H1 (cell line): ENCODE results near the gene ZNF581. TPM values are rescaled to one million over a fixed set of nuclear protein-coding genes. Genes with fewer than 3 reads are reported as not detected.

Source experiments
- CTCF ChIA-PET: fragments of 300-600 bp; sonication (Branson Sonifier 250); formaldehyde crosslinking; loops from one replicate; lab custom pipeline; 2021; ENCODE audit not compliant: partially characterized antibody; lab: Charles Lee
- POLR2A ChIA-PET: fragments of 300-600 bp; sonication (Branson Sonifier 250); formaldehyde crosslinking; loops from one replicate; lab custom pipeline; 2021; ENCODE audit warnings: inconsistent platforms; ENCODE audit not compliant: partially characterized antibody; lab: Charles Lee
- DNase-seq, 2 experiments: peaks; one replicate each; pipeline versions ENCODE4 v3.0.0 to v3.0.0-alpha.2; 2010 to 2022; ENCODE audit warnings: low spot score in 2 of 2, low read depth in 1 of 2, mixed read lengths in 1 of 2
- FAIRE-seq: peaks from 2 replicates; lab custom pipeline; 2011; peaks lifted over from hg19 to GRCh38; lab: Jason Lieb, UNC
- H2AFZ ChIP-seq: 2 replicates; pipeline ENCODE4 v1.8.1; 2012; ENCODE audit warnings: low read length, inconsistent platforms
- H2AK5ac ChIP-seq: 2 replicates; pipeline ENCODE4 v1.6.1; 2013; ENCODE audit warnings: low read depth, low read length
- H2BK120ac ChIP-seq: replicated peaks from 2 replicates; pipeline ENCODE3; 2013; ENCODE audit warnings: low read depth, low read length, inconsistent platforms
- H2BK12ac ChIP-seq: 2 replicates; pipeline ENCODE4 v1.6.1; 2013; ENCODE audit warnings: low read depth, low read length
- H2BK15ac ChIP-seq: 2 replicates; pipeline ENCODE4 v1.6.1; 2013; ENCODE audit warnings: low read length
- H2BK20ac ChIP-seq: 2 replicates; pipeline ENCODE4 v1.6.1; 2013; ENCODE audit warnings: low read length
- H2BK5ac ChIP-seq: 2 replicates; pipeline ENCODE4 v1.6.1; 2013; ENCODE audit warnings: low read depth, low read length
- H3K14ac ChIP-seq: 2 replicates; pipeline ENCODE4 v1.6.1; 2013; ENCODE audit warnings: inconsistent platforms; ENCODE audit not compliant: insufficient read length
- H3K18ac ChIP-seq: 2 replicates; pipeline ENCODE4 v1.6.1; 2013; ENCODE audit warnings: low read length; ENCODE audit errors: extremely low read depth
- H3K23ac ChIP-seq: 2 replicates; pipeline ENCODE4 v1.6.1; 2013; ENCODE audit warnings: inconsistent platforms; ENCODE audit not compliant: insufficient read length
- H3K23me2 ChIP-seq: 2 replicates; pipeline ENCODE4 v1.6.1; 2013; ENCODE audit warnings: low read depth, low read length
- H3K27ac ChIP-seq: 2 replicates; pipeline ENCODE4 v1.6.1; 2011; ENCODE audit warnings: low read depth, low read length, inconsistent platforms
- H3K27me3 ChIP-seq, 4 experiments: replicated peaks in 1 of 4; 1 replicate in 1 of 4; 2 replicates in 3 of 4; pipeline versions ENCODE4 v1.6.1 to v1.8.1; 2011 to 2013; ENCODE audit warnings: low read length in 3 of 4, mild to moderate bottlenecking in 3 of 4, inconsistent platforms in 2 of 4, mixed read lengths in 2 of 4, moderate library complexity in 1 of 4; ENCODE audit not compliant: control insufficient read depth in 3 of 4, insufficient read depth in 3 of 4; ENCODE audit errors: extremely low read depth in 1 of 4
- H3K36me3 ChIP-seq, 4 experiments: 2 replicates each; pipeline versions ENCODE4 v1.6.1 to v1.8.1; 2011 to 2013; ENCODE audit warnings: mild to moderate bottlenecking in 4 of 4, low read length in 3 of 4, moderate library complexity in 2 of 4, control low read depth in 1 of 4, inconsistent platforms in 1 of 4; ENCODE audit not compliant: insufficient read depth in 4 of 4, control insufficient read depth in 2 of 4
- H3K4ac ChIP-seq: replicated peaks from 2 replicates; pipeline ENCODE3; 2013; ENCODE audit warnings: low read length, low read depth, mixed read lengths, inconsistent platforms; ENCODE audit not compliant: insufficient read length
- H3K4me1 ChIP-seq, 4 experiments: replicated peaks in 1 of 4; 1 replicate in 1 of 4; 2 replicates in 3 of 4; pipeline versions ENCODE4 v1.6.1 to v1.8.1; 2011 to 2013; ENCODE audit warnings: low read length in 3 of 4, inconsistent platforms in 2 of 4, mixed read lengths in 1 of 4; ENCODE audit not compliant: insufficient read depth in 4 of 4, control insufficient read depth in 3 of 4
- H3K4me2 ChIP-seq, 2 experiments: 2 replicates each; pipeline versions ENCODE4 v1.6.1 to v1.8.1; 2011 to 2013; ENCODE audit warnings: low read depth in 2 of 2, low read length in 2 of 2, control low read depth in 1 of 2, inconsistent platforms in 1 of 2, mild to moderate bottlenecking in 1 of 2; ENCODE audit not compliant: insufficient read depth in 1 of 2
- H3K4me3 ChIP-seq, 4 experiments: fragments of 200-600, 300-600 bp in 1 of 4; sonication (generic), shearing (Covaris generic), sonication (Bioruptor Twin) in 1 of 4; 2 replicates each; pipeline versions ENCODE4 v1.5.1 to v1.8.1; 2011 to 2016; ENCODE audit warnings: low read length in 4 of 4, low read depth in 3 of 4, control low read depth in 2 of 4, inconsistent platforms in 2 of 4, mild to moderate bottlenecking in 2 of 4, mixed read lengths in 1 of 4, moderate library complexity in 1 of 4; ENCODE audit not compliant: insufficient read depth in 2 of 4; ENCODE audit errors: extremely low read depth in 1 of 4
- H3K56ac ChIP-seq: replicated peaks from 2 replicates; pipeline ENCODE3; 2013; ENCODE audit warnings: low read depth, mild to moderate bottlenecking, mixed read lengths, low read length, inconsistent platforms; ENCODE audit not compliant: insufficient read length
- H3K79me1 ChIP-seq: 2 replicates; pipeline ENCODE4 v1.6.1; 2013; ENCODE audit warnings: low read depth, low read length, control low read depth
- H3K79me2 ChIP-seq, 2 experiments: 2 replicates each; pipeline versions ENCODE4 v1.6.1 to v1.8.1; 2012 to 2013; ENCODE audit warnings: low read length in 2 of 2, mild to moderate bottlenecking in 2 of 2, inconsistent platforms in 1 of 2; ENCODE audit not compliant: insufficient read depth in 2 of 2, control insufficient read depth in 1 of 2
- H3K9ac ChIP-seq, 4 experiments: replicated peaks in 1 of 4; 1 replicate in 1 of 4; 2 replicates in 3 of 4; pipeline versions ENCODE4 v1.6.1 to v1.8.1; 2011 to 2013; ENCODE audit warnings: low read depth in 3 of 4, low read length in 3 of 4, control low read depth in 2 of 4, mild to moderate bottlenecking in 2 of 4, moderate library complexity in 2 of 4, inconsistent platforms in 1 of 4; ENCODE audit errors: extremely low read depth in 1 of 4
- H3K9me3 ChIP-seq, 2 experiments: 2 replicates each; pipeline versions ENCODE4 v1.6.1 to v1.8.1; 2012 to 2013; ENCODE audit warnings: mild to moderate bottlenecking in 2 of 2, moderate library complexity in 2 of 2, control low read depth in 1 of 2, inconsistent platforms in 1 of 2, low read depth in 1 of 2, low read length in 1 of 2, mixed read lengths in 1 of 2; ENCODE audit not compliant: insufficient read depth in 2 of 2
- H4K20me1 ChIP-seq, 2 experiments: replicated peaks in 1 of 2; 2 replicates each; pipeline versions ENCODE3 to v1.8.1; 2011 to 2013; ENCODE audit warnings: inconsistent platforms in 2 of 2, low read length in 2 of 2, mild to moderate bottlenecking in 1 of 2; ENCODE audit not compliant: insufficient read depth in 2 of 2, control insufficient read depth in 1 of 2
- H4K5ac ChIP-seq: 2 replicates; pipeline ENCODE4 v1.6.1; 2013; ENCODE audit warnings: low read length, low read depth, mixed read lengths, inconsistent platforms; ENCODE audit not compliant: insufficient read length
- H4K8ac ChIP-seq: 2 replicates; pipeline ENCODE4 v1.8.0; 2013; ENCODE audit warnings: mild to moderate bottlenecking, moderate library complexity, low read length, inconsistent platforms; ENCODE audit not compliant: insufficient read depth; ENCODE audit errors: extremely low read depth
- H4K91ac ChIP-seq: replicated peaks from 2 replicates; pipeline ENCODE3; 2013; ENCODE audit warnings: low read length, mixed read lengths, inconsistent platforms; ENCODE audit not compliant: insufficient read length
- BRCA1 ChIP-seq: IDR thresholded peaks from 2 replicates; pipeline ENCODE4 v1.6.1; 2012; ENCODE audit warnings: low read depth, low read length, improper control_type of control experiment
- GTF2F1 ChIP-seq: IDR thresholded peaks from 2 replicates; pipeline ENCODE4 v1.6.1; 2012; ENCODE audit warnings: low read depth, low read length, improper control_type of control experiment, borderline replicate concordance
- RBBP5 ChIP-seq: IDR thresholded peaks from 2 replicates; pipeline ENCODE4 v1.7.1; 2012; ENCODE audit warnings: low read depth, mild to moderate bottlenecking, inconsistent platforms, low read length, moderate library complexity, borderline replicate concordance
- RFX5 ChIP-seq: IDR thresholded peaks from 2 replicates; pipeline ENCODE4 v1.6.1; 2011; ENCODE audit warnings: low read depth, low read length, improper control_type of control experiment, borderline replicate concordance
- RXRA ChIP-seq: IDR thresholded peaks from 2 replicates; pipeline ENCODE4 v1.6.1; 2011; ENCODE audit warnings: low read depth, mild to moderate bottlenecking, low read length, moderate library complexity; ENCODE audit not compliant: insufficient read depth
- WGBS, 2 experiments: shearing (Covaris generic) in 1 of 2; methylation state at CpG; one replicate each; pipeline versions ENCODE4 v1.1.6 to v1.1.7; 2013 to 2015; ENCODE audit warnings: low lambda C conversion rate in 2 of 2, mixed read lengths in 2 of 2, inconsistent platforms in 1 of 2, low coverage in 1 of 2, missing lambda C conversion rate in 1 of 2; ENCODE audit not compliant: insufficient replicate concordance in 2 of 2, insufficient coverage in 1 of 2, insufficient read length in 1 of 2; ENCODE audit errors: extremely low coverage in 1 of 2, missing lambda C conversion rate in 1 of 2; 5-methylcytosine and 5-hydroxymethylcytosine counted together
- polyA plus RNA-seq, 7 experiments: library from polyadenylated mRNA; depleted of rRNA in 3 of 7; stranded (reverse) in 5 of 7; unstranded in 2 of 7; fragments of >200 nt in 5 of 7; fragments of 200-250 nt in 2 of 7; gene quantifications; 1 replicate in 5 of 7; 2 replicates in 1 of 7; 4 replicates in 1 of 7; pipeline versions ENCODE4 v1.2.1 to v1.2.3, GENCODE V29; 2011 to 2013; ENCODE audit warnings: missing spikeins in 2 of 7, mixed read lengths in 2 of 7
- total RNA-seq: library from RNA; stranded (reverse); fragmentation: NEBNext Ultra II Directional; extraction: Animal tissue kit (Norgen Biotek cat#: 25700); gene quantifications from 2 replicates; pipeline ENCODE4 v1.2.1, GENCODE V29; 2021

Gene ZNF581
- total and polyA plus RNA-seq, 2 of the 8 experiments (the other 6 are each of a cell fraction or from before 2014, with no cell fraction given): 73.0 to 76.1 TPM

- H4K20me1 ChIP-seq: peaks cover 20 to 36% of the 10 kb centered on the region in 2 experiments
- no peak overlapping the region for H2BK120ac ChIP-seq
- H3K4me1 ChIP-seq: peaks cover 0 to 11% (median 6%) of the 10 kb centered on the region in 4 experiments; a peak in 5 of 7 replicates
- H3K4me3 ChIP-seq: peak overlapping the region in 2 of 4 experiments; percentile 83 to 91; a peak in 2 of 8 replicates
- peak overlapping the region; percentile 59; the same call in 1 of the 2 replicates for H4K8ac ChIP-seq
- H2BK5ac ChIP-seq: 0 out of 2 replicates have a peak overlapping the region, but pooled peaks have one; percentile 78
- no peak overlapping the region for H3K18ac ChIP-seq
- no peak for TF ChIP-seq RFX5
- no peak for TF ChIP-seq RXRA
- TF ChIP-seq BRCA1: no peak
- TF ChIP-seq GTF2F1: no peak
- TF ChIP-seq RBBP5: no peak
- DNase-seq: no peak
- H4K5ac ChIP-seq: no peak overlapping the region
- no peak overlapping the region for H3K56ac ChIP-seq
- H3K4ac ChIP-seq: no peak overlapping the region
- H2BK20ac ChIP-seq: no peak overlapping the region
- H4K91ac ChIP-seq: no peak overlapping the region
- no peak overlapping the region for H2BK15ac ChIP-seq
- H2AFZ ChIP-seq: no peak overlapping the region
- H3K27me3 ChIP-seq: no peaks in the 10 kb centered on the region
- H3K9me3 ChIP-seq: no peaks in the 10 kb centered on the region
- FAIRE-seq: no peak
- WGBS, 2 experiments: 86% methylated on average over 1 of the region's 15 CpGs; no CpG with 5 or more reads in 1 of the 2 experiments
- 0 out of 2 replicates have a peak overlapping the region, but pooled peaks have one; percentile 65 for H2AK5ac ChIP-seq
- ChIA-PET CTCF (no interaction called here), POLR2A (interaction anchor here (0.9 to 2.5 kb wide), 8 partner anchors 9 to 34 kb away, joined by 3 to 18 read pairs (median 4); partner anchors contain the start of genes U2AF2 and ZNF580)
- H3K23ac ChIP-seq: no peak overlapping the region
- H3K14ac ChIP-seq: no peak overlapping the region
- no peak overlapping the region for H2BK12ac ChIP-seq
- H3K79me1 ChIP-seq: peaks cover 12% of the 10 kb centered on the region
- H3K79me2 ChIP-seq: peaks cover 21 to 68% of the 10 kb centered on the region in 2 experiments
- H3K4me2 ChIP-seq: peak overlapping the region; percentile 58 to 63; a peak in 3 of 4 replicates
- H3K36me3 ChIP-seq: peaks cover 14 to 24% (median 22%) of the 10 kb centered on the region in 4 experiments
- no peak overlapping the region for H3K27ac ChIP-seq
- peaks cover 5% of the 10 kb centered on the region; the same call in 1 of the 2 replicates for H3K23me2 ChIP-seq
- H3K9ac ChIP-seq: 0 out of 7 replicates have a peak overlapping the region, but pooled peaks of 1 of the 4 experiments have one; percentile 34
These were observed 30.4 kb downstream of the ZNF581 start for GRCh38 chr19:55673889-55674288.
